Stimulated activated CD8-positive, alpha-beta memory T cell treated with anti-CD3 and anti-CD28 coated beads, Interleukin-15, amount 100 ng/mL, for 1 hour (primary cell): ENCODE measurements around the gene HTR2A.
"Not testable (repeated sequence)": the region's sequence is repeated elsewhere in the genome, so short reads cannot be mapped to it uniquely, and the experiment has no call there.

ENCODE experiments used
- DNase-seq: peaks from one replicate; pipeline ENCODE4 v3.0.0-alpha.2; 2020; ENCODE audit warnings: low read depth

HTR2A gene

DNA sequence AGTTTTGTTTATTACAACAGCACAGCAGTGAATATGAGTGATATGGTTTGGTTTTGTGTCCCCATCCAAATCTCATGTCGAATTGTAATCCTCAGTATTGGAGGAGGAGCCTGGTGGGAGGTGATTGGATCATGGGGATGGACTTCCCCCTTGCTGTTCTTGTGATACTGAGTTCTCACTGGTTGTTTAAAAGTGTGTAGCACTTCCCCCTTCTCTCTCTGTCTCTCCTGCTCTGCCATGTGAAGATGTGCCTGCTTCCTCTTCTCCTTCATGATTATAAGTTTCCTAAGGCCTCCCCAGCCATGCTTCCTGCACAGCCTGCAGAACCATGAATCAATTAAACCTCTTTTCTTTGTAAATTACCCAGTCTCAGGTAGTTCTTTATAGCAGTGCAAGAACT is 91.9 kb downstream of the HTR2A start:
- not testable (repeated sequence) for DNase-seq

DNA sequence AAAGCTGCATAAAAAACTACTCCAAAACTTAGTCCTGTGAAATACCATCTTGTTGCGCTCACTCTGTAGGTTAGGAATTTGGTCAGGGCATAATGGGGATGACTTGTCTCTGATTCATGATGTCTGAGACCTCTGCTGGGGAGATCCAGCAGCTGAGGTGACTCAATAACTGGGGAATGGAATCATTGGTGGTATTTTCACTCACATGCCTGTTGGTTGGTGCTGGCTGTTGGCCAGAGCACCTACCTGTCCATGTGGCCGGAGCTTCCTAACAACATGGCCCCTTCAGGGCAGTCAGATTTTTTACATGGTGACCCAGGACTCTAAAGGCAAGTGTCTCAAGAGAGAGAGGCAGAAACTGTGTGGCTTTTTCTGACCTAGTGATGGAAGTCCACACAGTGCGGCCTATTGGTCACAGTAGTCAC is 92.5 kb downstream of the HTR2A start:
- no peak for DNase-seq

DNA sequence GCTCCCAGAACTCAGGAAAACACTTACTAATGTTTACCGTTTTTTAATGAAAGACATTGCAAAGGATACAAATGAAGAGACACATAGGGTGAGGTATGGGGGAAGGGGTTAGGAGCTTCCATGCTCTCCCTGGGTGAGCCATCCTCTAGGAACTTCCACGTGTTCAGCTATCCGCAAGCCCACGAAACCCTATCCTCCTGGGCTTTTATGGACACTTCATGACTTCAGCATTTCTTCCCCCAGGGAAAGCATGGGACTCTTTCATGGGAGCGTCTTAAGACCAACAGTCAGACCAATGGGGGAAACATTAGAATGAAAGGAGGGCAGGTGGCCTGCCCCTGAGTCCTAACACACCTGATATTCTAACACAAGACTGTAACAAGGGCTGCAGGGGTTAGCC is 93.3 kb downstream of the HTR2A start:
- DNase-seq = no peak

DNA sequence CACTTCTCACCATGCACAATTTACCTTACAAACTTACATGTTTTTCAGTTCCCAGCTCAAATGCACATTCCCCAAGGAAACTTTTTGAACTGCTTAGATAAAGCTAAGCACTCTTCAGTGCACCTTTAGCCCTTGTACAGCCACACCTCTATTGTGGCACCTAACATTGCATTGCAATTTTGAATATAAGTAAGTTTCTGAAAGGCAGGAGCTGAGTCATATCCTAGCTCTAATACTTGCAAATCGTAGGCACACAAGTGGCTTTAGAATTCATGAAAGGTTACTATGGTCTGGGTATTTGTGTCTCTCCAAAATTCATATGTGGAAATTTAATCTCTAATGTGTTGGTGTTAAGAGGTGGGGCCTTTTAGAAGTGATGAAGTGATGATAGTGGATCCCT is 95.0 kb downstream of the HTR2A start:
- DNase-seq = no peak

DNA sequence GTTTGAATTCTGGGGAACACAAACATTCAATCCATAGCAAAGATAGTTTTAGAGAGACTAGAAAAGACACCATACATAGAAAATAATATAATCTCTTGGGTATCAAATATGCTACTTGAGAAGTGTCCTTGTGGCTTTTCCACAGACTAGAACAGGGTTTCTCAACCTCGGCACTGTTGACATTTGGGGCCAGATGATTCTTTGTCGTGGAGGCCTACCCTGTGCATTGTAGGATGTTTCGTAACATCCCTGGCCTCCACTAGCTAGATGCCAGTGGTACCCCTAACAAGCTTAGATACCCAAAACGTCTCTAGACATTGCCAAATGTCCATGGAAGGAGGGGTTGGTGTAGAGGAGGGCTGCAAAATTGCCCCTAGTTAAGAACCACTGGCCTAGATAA is 97.7 kb downstream of the HTR2A start:
- DNase-seq = no peak

DNA sequence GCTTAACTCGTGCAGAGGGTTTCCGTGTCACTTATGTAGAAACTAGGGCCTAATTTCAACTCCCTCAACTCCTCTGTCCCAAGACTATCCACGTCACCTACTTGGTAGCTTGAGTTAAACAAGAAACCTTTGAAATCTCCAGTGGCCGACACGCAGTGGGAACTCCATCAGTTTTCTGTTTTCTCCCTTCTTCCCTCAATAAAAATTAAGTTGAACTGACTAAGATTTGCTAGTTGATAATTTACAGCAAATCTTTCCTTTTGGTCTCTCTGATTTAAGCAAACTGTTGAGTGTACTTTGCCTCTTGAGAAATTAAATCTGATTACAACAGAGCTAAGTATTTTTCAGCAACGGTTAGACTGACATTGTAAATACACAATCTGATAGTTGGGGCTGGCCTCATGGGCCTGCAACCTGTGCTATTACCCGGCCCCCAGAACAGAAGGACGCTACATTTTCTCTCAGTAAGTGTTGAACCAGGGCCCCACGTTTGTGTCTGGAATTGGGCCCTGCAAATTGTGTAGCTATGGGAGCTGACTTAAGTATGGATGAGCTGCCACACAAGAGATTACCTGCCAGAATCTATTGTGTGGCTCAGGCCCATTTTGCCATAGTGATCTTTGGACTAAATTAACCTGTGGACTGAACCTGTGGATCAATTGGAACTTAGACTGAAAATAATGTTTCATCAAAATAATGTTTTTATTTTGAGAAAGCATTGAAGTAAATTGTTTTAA is 99.2 kb downstream of the HTR2A start:
- DNase-seq = no peak

DNA sequence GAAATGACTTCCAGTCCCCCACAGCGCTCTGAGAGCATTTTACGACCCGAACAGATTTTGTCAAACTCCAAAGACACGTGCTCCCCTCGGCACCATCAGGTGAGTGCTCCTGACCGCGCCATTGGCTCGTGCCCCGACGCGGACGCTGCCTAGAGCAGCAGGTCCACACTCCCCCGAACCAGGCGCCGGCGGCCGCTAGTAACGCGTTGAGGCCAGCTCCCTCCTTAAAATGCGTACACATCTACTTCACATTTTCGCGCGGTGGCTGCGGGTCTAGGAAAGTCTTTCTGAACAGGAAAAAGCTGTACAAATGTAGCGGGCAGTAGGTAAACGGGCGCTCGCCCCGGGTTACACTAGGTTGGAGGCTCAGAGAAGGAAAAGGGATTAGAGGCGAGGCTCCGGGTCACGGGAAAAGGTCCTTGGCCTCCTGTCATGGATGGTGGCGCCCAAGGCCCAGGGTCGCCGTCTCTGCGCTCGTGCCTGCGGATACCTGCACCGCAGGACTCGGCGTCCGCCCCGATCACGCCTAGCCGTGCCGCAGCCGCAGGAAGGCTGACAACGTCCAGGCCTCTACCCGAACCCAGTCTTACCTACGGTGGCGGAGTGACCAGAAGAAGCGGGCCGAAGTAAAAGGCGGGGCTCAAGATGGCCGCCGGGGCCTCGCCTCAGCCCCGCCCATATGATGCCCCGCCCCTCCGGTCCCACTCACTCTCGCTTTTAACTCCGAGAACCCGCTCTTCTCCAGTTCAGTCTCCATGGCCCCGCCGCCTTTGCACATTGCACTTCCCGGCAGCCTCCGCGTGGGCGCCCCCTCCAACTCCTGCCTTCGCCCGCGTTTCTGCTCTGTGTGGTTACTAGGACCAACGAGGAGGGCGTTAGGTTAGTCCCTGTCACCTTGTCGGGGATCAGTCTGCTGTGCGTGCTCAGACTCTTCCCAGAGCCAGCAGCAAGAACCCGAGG is 100.1 kb downstream of the HTR2A start, which contains the start of gene ESD:
ESD (minus strand) TSS at position 647 of the 960 bp plus-strand sequence. CDS start 5,748 bp downstream, outside the sequence.
- peak; percentile 85 for DNase-seq

DNA sequence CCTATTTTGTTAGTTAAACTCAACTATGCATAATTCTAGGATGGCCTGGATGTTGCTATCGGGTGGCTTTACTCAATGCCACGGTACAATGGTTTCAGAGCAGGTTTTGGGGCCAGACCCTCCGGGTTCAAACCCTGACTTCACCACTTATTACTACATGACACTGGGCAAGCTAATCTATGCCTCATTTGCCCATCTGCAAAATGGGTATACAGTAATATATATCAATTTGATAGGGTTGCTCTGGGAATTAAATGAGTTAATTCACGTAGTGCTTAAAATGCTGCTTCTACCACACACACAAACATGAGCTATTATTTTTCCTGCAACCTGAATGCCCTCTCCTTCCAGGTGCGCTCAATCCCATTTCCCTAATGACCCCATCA is 100.7 kb downstream of the HTR2A start:
- no peak for DNase-seq

DNA sequence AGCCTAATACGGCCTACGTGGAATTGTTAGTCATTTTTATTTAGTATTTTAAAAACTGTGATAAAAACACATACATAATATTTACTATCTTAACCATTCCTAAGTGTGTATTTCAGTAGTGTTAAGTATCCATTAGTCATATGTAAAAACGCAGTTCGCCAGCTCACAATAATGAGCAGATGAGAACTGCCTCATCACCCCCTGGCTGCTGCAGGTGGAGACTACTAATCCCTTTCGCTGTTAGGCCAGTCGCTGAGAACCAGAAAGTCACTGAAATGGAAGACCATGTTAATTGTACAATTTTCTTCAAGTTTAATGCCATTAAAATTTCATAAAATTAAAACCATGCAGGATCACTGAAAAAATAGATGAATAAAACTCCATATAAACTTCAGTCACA is 101.5 kb downstream of the HTR2A start:
- no peak for DNase-seq

DNA sequence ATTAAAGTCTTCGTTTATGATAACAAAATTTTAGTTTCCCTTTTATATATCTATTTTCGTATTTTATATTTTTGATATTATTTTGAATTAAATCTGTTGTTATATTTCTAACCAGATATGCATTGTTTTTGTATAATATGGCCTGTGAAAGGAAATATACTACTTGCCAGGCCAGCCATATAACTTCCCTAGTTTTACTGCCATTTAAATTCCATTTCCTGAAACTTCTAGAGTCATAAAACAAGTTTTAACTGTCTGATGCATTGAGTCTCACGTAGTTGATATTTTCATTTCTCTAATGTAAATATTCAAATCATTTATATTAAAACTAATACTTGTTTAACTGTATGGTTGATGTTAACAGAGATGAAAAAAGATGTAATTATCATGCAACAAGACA is 113.3 kb downstream of the HTR2A start:
- DNase-seq = no peak

DNA sequence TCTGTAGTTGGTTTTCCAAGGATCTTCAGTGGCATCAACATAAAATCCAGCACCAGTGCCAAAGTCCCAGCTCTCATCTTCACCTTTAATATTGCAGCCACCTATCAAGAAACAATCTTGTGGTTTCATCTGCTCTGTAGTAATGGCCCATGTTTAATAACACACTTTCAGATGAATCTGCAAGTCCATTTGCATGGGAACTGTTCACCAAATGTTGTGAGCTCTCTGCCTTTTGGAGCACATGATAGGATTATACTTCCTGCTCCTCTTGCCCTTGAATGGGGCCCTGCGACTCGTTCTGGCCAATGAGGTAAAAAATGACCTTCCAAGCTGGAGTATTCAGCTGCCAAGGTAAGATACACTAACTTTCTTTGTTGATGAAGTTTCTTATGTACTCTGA is 114.2 kb downstream of the HTR2A start:
- DNase-seq = no peak

DNA sequence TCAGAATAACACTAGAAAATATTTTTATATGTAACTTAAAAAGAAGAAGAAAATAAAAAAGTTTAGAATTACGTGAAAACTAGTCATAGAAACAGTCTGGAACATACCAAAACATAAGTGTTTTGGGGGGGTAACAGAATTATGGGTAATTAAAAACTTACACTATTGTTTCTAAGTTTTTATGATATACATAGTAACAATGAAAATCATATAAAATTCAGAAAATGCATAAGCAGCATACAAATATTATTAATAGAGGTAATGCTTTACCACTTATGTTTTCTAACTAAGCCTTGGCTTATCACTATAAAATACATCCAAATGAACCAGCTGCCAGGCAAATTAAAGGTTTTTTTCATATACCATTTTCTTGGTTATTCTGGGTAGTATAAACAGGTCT is 114.8 kb downstream of the HTR2A start:
- DNase-seq = no peak
